Gastroesophageal sphincter (tissue), 4 donors: ENCODE results near the gene HPS4. TPM values are rescaled to one million over a fixed set of nuclear protein-coding genes. Genes with fewer than 3 reads are reported as not detected.
A peak's percentile ranks its signal among the peaks of the same experiment; 100 is the strongest.

Experiments used
- ATAC-seq: fragments of 150-250 bp; one replicate; pipeline ENCODE4 v1.9.1; 2016; ENCODE audit warnings: mild to moderate bottlenecking, moderate library complexity
- H3K27ac ChIP-seq, 4 donors: fragments of 200-600 bp; sonication (generic) in 3 of 4; 1 replicate in 3 of 4; 2 replicates in 1 of 4; pipeline ENCODE4 v1.5.1; 2016 to 2019
- H3K27me3 ChIP-seq: fragments of 200-600 bp; sonication (generic); one replicate; pipeline ENCODE4 v1.5.1; 2019
- H3K36me3 ChIP-seq, 2 donors: fragments of 200-600 bp; sonication (generic); one replicate each; pipeline ENCODE4 v1.5.1; 2019; ENCODE audit warnings: control low read depth in 1 of 2
- H3K4me1 ChIP-seq, 3 donors: fragments of 200-600 bp; sonication (generic); 1 replicate in 2 of 3; 2 replicates in 1 of 3; pipeline ENCODE4 v1.5.1; 2016 to 2019; ENCODE audit warnings: control low read depth in 2 of 3
- H3K4me3 ChIP-seq, 2 donors: fragments of 200-600 bp; sonication (generic); one replicate each; pipeline ENCODE4 v1.5.1; 2019; ENCODE audit warnings: mild to moderate bottlenecking in 1 of 2, moderate library complexity in 1 of 2
- H3K9me3 ChIP-seq, 3 donors: fragments of 200-600 bp; sonication (generic); one replicate each; pipeline ENCODE4 v1.5.1; 2017 to 2019; ENCODE audit warnings: control low read depth in 2 of 3
- CTCF ChIP-seq, 4 experiments: fragments of 200-600 bp in 2 of 4; fragments of 450-650 bp in 2 of 4; sonication (generic) in 1 of 4; IDR thresholded peaks; one replicate each; pipeline ENCODE4 v1.5.1; 2017 to 2019; ENCODE audit warnings: antibody characterized with exemption in 4 of 4, mild to moderate bottlenecking in 2 of 4, moderate library complexity in 2 of 4
- EP300 ChIP-seq: sonication (generic); formaldehyde crosslinking; IDR thresholded peaks from one replicate; pipeline ENCODE4 v1.6.1; 2017; ENCODE audit warnings: antibody characterized with exemption, mild to moderate bottlenecking
- POLR2A ChIP-seq, 2 donors: fragments of 450-650 bp; IDR thresholded peaks; one replicate each; pipeline ENCODE4 v1.6.1; 2017; ENCODE audit warnings: antibody characterized with exemption in 2 of 2, mild to moderate bottlenecking in 2 of 2, moderate library complexity in 1 of 2
- POLR2AphosphoS5 ChIP-seq: sonication (generic); formaldehyde crosslinking; IDR thresholded peaks from one replicate; pipeline ENCODE4 v1.6.1; 2017; ENCODE audit warnings: antibody characterized with exemption
- WGBS, 2 donors: methylation state at CpG; one replicate each; pipeline ENCODE4 v1.1.5; 2018; ENCODE audit warnings: low coverage in 1 of 2; 5-methylcytosine and 5-hydroxymethylcytosine counted together
- total RNA-seq, 4 donors: library from RNA; depleted of rRNA; stranded (reverse); fragments of >200 nt; gene quantifications; one replicate each; pipeline ENCODE4 v1.1.0, GENCODE V29; 2016

Gene HPS4
- total RNA-seq, 4 donors from 2014 or later: 11.2 to 34.7 (median 20.3) TPM

- peaks cover 0 to under 1% (median 0%) of the 10 kb centered on the region in 3 donors for H3K9me3 ChIP-seq
- H3K27ac ChIP-seq: no peak overlapping the region
- peaks cover 0 to 24% (median 0%) of the 10 kb centered on the region in 3 donors for H3K4me1 ChIP-seq
- no peaks in the 10 kb centered on the region for H3K36me3 ChIP-seq
- no peak for ATAC-seq
- TF ChIP-seq EP300 (no peak), CTCF (IDR thresholded peaks at IDR 0.05) (no peak), POLR2A (IDR thresholded peaks at IDR 0.05) (no peak), POLR2AphosphoS5 (no peak)
- WGBS, 2 donors: 88% methylated on average over 2 of the region's 3 CpGs; no CpG with 5 or more reads in 1 of the 2 donors
- H3K4me3 ChIP-seq: no peak overlapping the region
- H3K27me3 ChIP-seq: peaks cover 57% of the 10 kb centered on the region
Observed at GRCh38 chr22:26417406-26417805, 66.2 kb downstream of the HPS4 start.

GRCh38 chr22:26416670-26417276 lies 66.8 kb downstream of the HPS4 start:
- H3K36me3 ChIP-seq: no peaks in the 10 kb centered on the region
- H3K27me3 ChIP-seq: peaks cover 62% of the 10 kb centered on the region
- peaks cover 0 to 24% (median 0%) of the 10 kb centered on the region in 3 donors for H3K4me1 ChIP-seq
- no peak overlapping the region for H3K4me3 ChIP-seq
- H3K9me3 ChIP-seq: no peaks in the 10 kb centered on the region
- WGBS, 2 donors: 30 to 39% methylated on average over 7 to 8 of the region's 9 CpGs
- no peak overlapping the region for H3K27ac ChIP-seq
- TF ChIP-seq EP300: no peak
- TF ChIP-seq CTCF (IDR thresholded peaks at IDR 0.05): no peak
- no peak for TF ChIP-seq POLR2AphosphoS5
- no peak for TF ChIP-seq POLR2A (IDR thresholded peaks at IDR 0.05)
- ATAC-seq: peak; percentile 55

GRCh38 chr22:26416256-26416655 lies 67.3 kb downstream of the HPS4 start:
- no peak for TF ChIP-seq CTCF (IDR thresholded peaks at IDR 0.05)
- TF ChIP-seq EP300: no peak
- TF ChIP-seq POLR2A (IDR thresholded peaks at IDR 0.05): no peak
- no peak for TF ChIP-seq POLR2AphosphoS5
- H3K9me3 ChIP-seq: no peaks in the 10 kb centered on the region
- H3K36me3 ChIP-seq: no peaks in the 10 kb centered on the region
- WGBS, 2 donors: 63 to 65% methylated on average over 1 to 4 of the region's 4 CpGs
- H3K4me1 ChIP-seq: peaks cover 0 to 24% (median 0%) of the 10 kb centered on the region in 3 donors
- no peak overlapping the region for H3K27ac ChIP-seq
- no peak overlapping the region for H3K4me3 ChIP-seq
- ATAC-seq: no peak
- peaks cover 67% of the 10 kb centered on the region for H3K27me3 ChIP-seq

- no peak for ATAC-seq
- Histone ChIP-seq H3K4me3 (no peak overlapping the region), H3K4me1 (peaks cover 0 to 24% (median 0%) of the 10 kb centered on the region in 3 donors), H3K9me3 (no peaks in the 10 kb centered on the region), H3K27ac (no peak overlapping the region), H3K36me3 (no peaks in the 10 kb centered on the region), H3K27me3 (peaks cover 78% of the 10 kb centered on the region)
- 83 to 87% methylated on average over 2 to 4 of the region's 4 CpGs for WGBS, 2 donors
- TF ChIP-seq CTCF (IDR thresholded peaks at IDR 0.05): no peak
- no peak for TF ChIP-seq EP300
- no peak for TF ChIP-seq POLR2AphosphoS5
Observed at GRCh38 chr22:26414347-26414746, 69.2 kb downstream of the HPS4 start.

GRCh38 chr22:26410386-26410785 lies 73.2 kb downstream of the HPS4 start:
- TF ChIP-seq CTCF (IDR thresholded peaks at IDR 0.05) (no peak), POLR2AphosphoS5 (no peak), EP300 (no peak), POLR2A (IDR thresholded peaks at IDR 0.05) (no peak)
- 42 to 48% methylated on average over 5 of the region's 5 CpGs for WGBS, 2 donors
- no peak overlapping the region for H3K4me3 ChIP-seq
- H3K36me3 ChIP-seq: no peaks in the 10 kb centered on the region
- H3K27ac ChIP-seq: no peak overlapping the region
- peaks cover 77% of the 10 kb centered on the region for H3K27me3 ChIP-seq
- H3K4me1 ChIP-seq: no peaks in the 10 kb centered on the region
- ATAC-seq: no peak
- H3K9me3 ChIP-seq: no peaks in the 10 kb centered on the region
